ENCODE results near the gene WFS1.

WFS1 gene

DNA sequence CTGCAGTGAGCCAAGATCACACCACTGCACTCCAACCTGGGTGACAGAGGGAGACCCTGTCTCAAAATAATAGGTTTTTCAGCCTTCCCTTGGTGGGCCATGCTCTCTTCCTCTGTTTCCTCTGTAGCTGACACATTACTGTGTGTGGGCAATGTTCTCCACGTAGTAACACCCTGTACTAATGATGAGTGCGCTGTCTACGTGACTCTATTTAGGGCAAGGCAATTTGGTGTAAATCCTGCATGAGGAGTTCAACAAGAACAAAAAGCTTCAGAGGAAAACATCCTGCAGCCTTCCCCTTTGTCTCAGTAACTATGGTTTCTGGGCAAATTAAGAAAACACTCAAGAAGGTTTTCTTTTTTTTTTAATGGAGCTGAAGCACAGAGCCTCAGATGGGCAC is 44.9 kb upstream of the WFS1 start:
- TF ChIP-seq, protein P1, sequence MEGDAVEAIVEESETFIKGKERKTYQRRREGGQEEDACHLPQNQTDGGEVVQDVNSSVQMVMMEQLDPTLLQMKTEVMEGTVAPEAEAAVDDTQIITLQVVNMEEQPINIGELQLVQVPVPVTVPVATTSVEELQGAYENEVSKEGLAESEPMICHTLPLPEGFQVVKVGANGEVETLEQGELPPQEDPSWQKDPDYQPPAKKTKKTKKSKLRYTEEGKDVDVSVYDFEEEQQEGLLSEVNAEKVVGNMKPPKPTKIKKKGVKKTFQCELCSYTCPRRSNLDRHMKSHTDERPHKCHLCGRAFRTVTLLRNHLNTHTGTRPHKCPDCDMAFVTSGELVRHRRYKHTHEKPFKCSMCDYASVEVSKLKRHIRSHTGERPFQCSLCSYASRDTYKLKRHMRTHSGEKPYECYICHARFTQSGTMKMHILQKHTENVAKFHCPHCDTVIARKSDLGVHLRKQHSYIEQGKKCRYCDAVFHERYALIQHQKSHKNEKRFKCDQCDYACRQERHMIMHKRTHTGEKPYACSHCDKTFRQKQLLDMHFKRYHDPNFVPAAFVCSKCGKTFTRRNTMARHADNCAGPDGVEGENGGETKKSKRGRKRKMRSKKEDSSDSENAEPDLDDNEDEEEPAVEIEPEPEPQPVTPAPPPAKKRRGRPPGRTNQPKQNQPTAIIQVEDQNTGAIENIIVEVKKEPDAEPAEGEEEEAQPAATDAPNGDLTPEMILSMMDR (IDR thresholded peaks at IDR 0.05), result no peak
- Histone ChIP-seq H3K4me3 (ENCODE audit: low read depth in 1 of 2, low read length in 1 of 2) (no peak overlapping the region), H3K27ac (no peak overlapping the region), H3K27me3 (peaks cover 56% of the 10 kb centered on the region), H3K4me1 (ENCODE audit: control insufficient read depth in 1 of 2, insufficient read depth in 1 of 2, low read depth in 1 of 2, low read length in 1 of 2) (no peaks in the 10 kb centered on the region), H3K9me3 (peaks cover 9% of the 10 kb centered on the region), H3K36me3 (no peaks in the 10 kb centered on the region)

DNA sequence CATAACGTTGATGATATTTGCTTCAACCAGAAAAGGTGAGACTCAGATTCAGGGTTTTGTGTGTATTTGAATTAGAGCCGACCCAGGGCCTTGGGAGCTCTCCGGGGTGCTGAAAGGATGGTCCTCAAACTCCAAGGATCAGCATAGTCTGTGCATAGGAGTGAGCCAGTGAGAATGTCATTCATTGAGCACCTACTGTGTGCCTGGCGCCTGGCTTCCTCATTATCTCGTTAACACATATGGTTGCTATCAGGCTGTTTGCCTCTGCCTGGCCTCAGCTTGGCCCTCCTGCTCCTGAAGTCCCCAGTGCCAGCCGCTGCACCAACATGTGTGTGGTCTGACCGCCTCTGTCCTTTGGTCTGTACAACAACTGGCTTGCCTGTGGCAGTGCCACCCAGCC is 44.2 kb upstream of the WFS1 start:
- H3K4me3 ChIP-seq (ENCODE audit: low read depth in 1 of 2, low read length in 1 of 2), result no peak overlapping the region
- TF ChIP-seq, protein P1 (IDR thresholded peaks at IDR 0.05), result no peak
- H3K4me1 ChIP-seq (ENCODE audit: control insufficient read depth in 1 of 2, insufficient read depth in 1 of 2, low read depth in 1 of 2, low read length in 1 of 2), result no peaks in the 10 kb centered on the region
- H3K27ac ChIP-seq, result no peak overlapping the region
- H3K9me3 ChIP-seq, result peaks cover 9% of the 10 kb centered on the region
- H3K36me3 ChIP-seq, result no peaks in the 10 kb centered on the region
- H3K27me3 ChIP-seq, result peaks cover 49% of the 10 kb centered on the region

DNA sequence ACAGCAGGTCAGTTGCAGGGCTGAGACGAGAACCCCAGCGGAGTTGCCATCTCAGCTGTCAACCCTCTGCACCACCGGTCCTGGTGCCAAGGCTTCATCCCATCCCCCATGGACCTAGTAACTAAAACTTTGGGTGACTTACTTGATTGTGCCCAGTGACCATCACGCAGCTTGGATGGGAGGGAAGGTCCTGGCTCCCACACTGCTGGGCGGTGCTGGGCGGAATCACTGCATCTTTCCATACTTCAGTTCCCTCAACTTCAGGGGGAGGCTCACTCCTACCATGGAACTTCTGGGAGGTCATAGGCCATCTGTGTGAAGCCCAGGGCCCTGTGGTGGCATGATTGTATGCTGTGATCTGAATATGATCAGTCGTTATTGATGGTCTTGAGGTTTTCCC is 43.1 kb upstream of the WFS1 start:
- TF ChIP-seq, protein P1 (IDR thresholded peaks at IDR 0.05), result no peak
- Histone ChIP-seq H3K27ac (no peak overlapping the region), H3K4me3 (ENCODE audit: low read depth in 1 of 2, low read length in 1 of 2) (no peak overlapping the region), H3K27me3 (peaks cover 38% of the 10 kb centered on the region), H3K9me3 (peaks cover 9% of the 10 kb centered on the region), H3K4me1 (ENCODE audit: control insufficient read depth in 1 of 2, insufficient read depth in 1 of 2, low read depth in 1 of 2, low read length in 1 of 2) (no peaks in the 10 kb centered on the region), H3K36me3 (no peaks in the 10 kb centered on the region)

DNA sequence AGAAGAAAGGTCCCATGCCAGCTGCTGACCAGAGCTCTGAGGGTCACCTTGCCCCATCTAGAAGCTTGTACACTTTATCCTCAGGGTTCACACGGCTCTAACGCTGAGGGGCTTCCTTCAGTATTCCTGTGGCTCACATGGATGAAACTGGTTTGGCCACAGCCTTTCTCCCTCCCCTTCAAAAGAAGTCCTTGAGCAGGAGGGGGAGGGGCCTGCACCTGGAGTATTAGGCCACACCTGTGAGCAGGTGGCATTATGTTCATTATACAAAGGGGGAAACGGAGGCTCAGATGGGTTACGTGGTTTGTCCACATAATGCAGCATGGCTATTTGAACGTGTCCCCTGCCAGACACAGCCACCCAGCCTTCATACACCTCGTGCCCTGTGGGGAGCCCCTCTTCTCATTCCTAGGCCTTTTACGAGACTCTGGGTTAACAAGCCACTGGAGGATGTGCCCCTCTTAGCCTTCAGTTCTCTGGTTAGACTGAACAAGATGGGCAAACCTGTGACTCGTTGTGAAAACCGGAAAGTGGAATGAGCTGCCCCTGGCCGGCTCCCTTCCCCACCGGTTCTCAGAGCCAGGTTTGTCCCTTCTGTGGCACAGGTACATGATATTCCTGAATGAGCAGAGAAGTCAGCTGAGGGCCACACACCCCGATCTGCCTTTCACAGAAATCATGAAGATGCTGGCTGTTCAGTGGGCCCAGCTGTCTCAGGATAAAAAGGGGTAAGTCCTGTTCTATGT is 42.1 kb upstream of the WFS1 start:
- Histone ChIP-seq H3K4me1 (ENCODE audit: control insufficient read depth in 1 of 2, insufficient read depth in 1 of 2, low read depth in 1 of 2, low read length in 1 of 2) (no peaks in the 10 kb centered on the region), H3K27ac (no peak overlapping the region), H3K36me3 (no peaks in the 10 kb centered on the region), H3K4me3 (ENCODE audit: low read depth in 1 of 2, low read length in 1 of 2) (no peak overlapping the region), H3K9me3 (no peaks in the 10 kb centered on the region), H3K27me3 (peaks cover 27% of the 10 kb centered on the region)
- TF ChIP-seq, protein P1 (IDR thresholded peaks at IDR 0.05), result no peak

DNA sequence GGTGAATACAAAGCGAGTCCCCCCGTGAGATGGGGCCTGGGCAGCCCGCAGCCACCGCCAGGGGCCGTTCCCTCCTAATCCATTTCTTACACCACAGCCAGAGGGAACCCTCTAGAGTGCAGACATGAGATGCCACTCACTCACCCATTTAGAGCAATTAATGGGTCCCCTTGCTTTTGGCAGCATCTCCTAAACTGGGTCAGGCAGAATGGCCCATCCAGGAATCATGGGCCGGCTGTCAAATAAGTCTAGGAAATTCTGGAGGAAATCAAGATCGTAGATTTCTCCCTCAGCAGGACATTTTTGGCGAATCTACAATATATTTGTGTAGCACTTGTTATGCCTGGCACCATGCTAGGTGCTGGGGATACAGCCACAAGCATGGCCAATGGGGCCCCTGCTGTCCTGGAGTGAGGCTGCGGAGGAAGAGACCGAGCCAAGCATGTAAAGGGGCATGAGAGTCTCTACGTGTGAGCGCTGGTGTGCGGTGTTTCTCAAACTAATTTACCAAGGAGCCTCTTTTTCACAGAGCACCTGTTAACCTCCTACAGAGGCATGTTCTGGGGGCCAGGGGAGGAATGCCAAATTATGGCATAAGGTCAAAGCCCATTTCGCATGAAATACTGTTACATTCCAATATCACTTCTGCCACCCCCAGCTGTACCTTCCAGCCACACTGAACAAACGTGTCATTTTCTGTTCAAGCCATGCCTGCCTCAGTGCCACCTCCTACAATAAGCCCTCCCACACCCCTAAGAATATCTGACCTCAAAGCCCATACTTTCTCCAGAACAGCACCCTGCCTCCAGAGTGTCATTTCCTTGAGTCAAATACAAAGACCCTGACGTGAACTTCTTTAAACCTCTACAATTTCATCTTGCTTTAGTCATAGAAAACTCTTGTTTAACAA is 41.2 kb upstream of the WFS1 start:
- Histone ChIP-seq H3K4me3 (ENCODE audit: low read depth in 1 of 2, low read length in 1 of 2) (no peak overlapping the region), H3K27ac (no peak overlapping the region), H3K36me3 (no peaks in the 10 kb centered on the region), H3K27me3 (peaks cover 19% of the 10 kb centered on the region), H3K4me1 (ENCODE audit: control insufficient read depth in 1 of 2, insufficient read depth in 1 of 2, low read depth in 1 of 2, low read length in 1 of 2) (no peaks in the 10 kb centered on the region), H3K9me3 (no peaks in the 10 kb centered on the region)
- TF ChIP-seq, protein P1 (IDR thresholded peaks at IDR 0.05), result no peak
